ENCODE measurements around the gene DUSP8.

The DUSP8 gene

DNA sequence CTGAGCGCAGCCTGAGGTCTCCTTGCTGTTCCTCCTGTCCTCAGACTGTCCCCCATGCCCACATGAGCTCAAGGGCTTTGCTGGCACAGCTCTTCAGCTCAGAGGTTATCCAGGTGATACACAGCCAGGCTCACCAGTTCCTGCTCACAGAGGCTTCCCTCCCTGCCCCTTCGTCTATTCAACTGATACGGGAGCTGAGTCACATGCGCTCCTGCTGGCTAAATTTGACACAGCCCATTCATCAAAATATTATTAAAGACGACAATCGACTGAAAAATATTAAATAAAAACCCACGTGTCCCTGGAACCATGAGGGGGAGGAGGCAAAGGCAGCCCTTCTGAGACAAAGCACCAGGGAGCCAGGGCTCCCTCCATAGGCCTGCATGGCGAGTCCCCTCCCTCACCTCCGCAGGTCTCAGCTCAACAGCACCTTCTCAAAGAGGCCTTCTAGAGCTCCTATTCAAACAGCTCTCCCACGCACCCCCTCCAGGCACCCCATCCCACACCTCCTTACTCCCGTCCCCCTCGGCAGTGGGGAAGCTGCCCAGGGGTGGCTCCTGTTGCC, 40.5 kb downstream of the DUSP8 start:
- no peak overlapping the region for H3K27ac ChIP-seq
- TF ChIP-seq, protein P1, sequence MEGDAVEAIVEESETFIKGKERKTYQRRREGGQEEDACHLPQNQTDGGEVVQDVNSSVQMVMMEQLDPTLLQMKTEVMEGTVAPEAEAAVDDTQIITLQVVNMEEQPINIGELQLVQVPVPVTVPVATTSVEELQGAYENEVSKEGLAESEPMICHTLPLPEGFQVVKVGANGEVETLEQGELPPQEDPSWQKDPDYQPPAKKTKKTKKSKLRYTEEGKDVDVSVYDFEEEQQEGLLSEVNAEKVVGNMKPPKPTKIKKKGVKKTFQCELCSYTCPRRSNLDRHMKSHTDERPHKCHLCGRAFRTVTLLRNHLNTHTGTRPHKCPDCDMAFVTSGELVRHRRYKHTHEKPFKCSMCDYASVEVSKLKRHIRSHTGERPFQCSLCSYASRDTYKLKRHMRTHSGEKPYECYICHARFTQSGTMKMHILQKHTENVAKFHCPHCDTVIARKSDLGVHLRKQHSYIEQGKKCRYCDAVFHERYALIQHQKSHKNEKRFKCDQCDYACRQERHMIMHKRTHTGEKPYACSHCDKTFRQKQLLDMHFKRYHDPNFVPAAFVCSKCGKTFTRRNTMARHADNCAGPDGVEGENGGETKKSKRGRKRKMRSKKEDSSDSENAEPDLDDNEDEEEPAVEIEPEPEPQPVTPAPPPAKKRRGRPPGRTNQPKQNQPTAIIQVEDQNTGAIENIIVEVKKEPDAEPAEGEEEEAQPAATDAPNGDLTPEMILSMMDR (IDR thresholded peaks at IDR 0.05): no peak
- no peak for TF ChIP-seq ZFX (IDR thresholded peaks at IDR 0.05; ENCODE audit: borderline replicate concordance)

DNA sequence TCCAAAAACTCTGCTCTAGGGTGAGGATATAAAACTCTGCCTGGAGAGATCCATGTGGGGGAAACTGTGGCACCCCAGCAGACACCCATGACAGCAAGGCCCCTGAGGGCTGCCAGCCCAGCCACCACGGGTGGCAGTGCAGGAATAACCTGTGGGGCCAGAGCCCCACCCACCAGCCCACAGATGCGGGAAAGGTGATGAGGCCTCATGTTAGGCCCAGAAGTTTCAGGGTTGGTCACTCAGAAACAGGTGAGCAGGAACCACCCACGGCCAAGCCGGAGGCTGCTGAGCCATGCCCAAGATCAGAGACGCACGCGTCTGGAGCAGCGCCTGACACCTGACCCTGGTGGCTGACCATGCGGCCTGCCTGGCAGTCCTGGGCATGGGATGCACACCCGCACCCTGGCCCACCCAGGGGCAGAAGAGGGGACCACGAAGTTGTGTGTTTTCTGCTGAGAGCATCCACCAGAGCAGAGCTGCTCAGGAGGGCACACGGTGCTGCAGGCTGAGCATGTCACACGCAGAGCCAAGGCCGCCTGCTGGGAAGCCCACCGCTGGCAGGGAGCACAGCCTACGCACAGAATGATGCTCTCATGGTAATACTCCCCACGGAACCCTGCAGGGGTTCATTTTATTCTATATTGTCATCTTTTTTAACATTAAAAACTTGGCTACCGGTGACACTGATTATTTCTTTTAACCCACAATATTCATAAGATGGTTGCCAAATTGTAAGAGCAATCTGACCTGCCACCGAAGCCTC, 41.2 kb downstream of the DUSP8 start:
- H3K27ac ChIP-seq: no peak overlapping the region
- TF ChIP-seq, protein P1 (IDR thresholded peaks at IDR 0.05): no peak
- no peak for TF ChIP-seq ZFX (IDR thresholded peaks at IDR 0.05; ENCODE audit: borderline replicate concordance)

DNA sequence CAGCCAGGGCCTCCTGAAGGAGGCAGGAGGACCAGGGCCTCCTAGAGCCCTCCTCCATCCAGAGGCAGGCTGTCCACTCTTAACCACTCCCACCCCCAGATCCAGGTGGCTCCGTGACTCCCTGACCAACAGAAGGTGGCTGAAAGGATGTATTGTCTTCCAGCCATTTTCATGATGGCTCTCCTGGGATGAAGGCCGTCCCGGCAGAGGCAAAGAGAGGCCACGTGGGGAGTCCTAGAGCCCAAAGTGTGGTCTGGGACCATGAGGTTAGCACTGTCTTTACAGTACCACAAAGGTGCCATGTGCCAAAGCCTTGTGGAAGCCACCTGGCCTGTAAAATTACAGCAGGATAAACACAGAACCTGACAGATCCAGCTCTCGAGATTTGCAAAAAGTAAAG, 42.3 kb downstream of the DUSP8 start:
- H3K27ac ChIP-seq: no peak overlapping the region

DNA sequence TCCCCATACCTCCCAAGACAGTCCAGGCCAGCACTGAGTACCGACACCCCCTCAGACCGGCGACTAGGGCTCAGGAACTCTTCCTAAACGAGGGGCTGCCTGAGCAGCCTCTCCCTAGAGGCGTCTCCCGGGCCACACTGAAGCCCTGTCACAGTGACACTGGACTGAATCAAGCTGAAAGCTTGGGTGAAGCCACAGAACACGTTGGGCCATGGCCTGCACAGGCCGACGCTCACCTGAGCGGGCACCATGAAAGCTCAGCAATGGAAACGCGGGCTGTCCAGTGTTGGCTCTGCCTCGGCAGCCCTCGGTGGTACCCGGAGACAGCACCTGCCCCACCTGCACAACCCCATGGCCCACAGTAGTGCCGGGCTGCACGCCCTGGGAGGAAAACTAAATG, 42.8 kb downstream of the DUSP8 start:
- no peak for TF ChIP-seq ZFX (IDR thresholded peaks at IDR 0.05; ENCODE audit: borderline replicate concordance)
- TF ChIP-seq, protein P1 (IDR thresholded peaks at IDR 0.05): no peak
- H3K27ac ChIP-seq: no peak overlapping the region

More for the DNA sequence above, 42.3 kb downstream of the DUSP8 start:
- TF ChIP-seq, protein P1 (IDR thresholded peaks at IDR 0.05): no peak
- no peak for TF ChIP-seq ZFX (IDR thresholded peaks at IDR 0.05; ENCODE audit: borderline replicate concordance)

DNA sequence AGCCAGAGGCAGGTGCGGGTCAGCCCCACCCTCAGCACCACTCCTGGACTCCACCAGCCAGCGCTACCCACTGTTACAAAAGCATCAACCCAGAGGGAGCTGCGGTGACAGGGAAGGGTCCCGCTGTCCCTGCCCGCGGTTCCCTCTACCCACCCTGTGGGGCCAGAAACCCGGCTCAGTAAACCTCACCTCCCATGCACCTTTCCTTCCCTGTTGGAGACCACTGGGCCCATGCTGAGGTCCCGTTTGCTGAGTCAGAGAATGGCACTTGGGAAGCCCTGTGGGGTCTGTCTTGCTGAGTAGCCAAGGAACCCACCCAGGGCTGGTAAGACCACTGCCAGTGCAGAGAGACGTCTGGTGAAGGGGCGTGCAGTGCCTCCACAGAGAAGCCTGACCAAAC, 43.4 kb downstream of the DUSP8 start:
- no peak overlapping the region for H3K27ac ChIP-seq
- TF ChIP-seq, protein P1 (IDR thresholded peaks at IDR 0.05): no peak
- TF ChIP-seq ZFX (IDR thresholded peaks at IDR 0.05; ENCODE audit: borderline replicate concordance): no peak

DNA sequence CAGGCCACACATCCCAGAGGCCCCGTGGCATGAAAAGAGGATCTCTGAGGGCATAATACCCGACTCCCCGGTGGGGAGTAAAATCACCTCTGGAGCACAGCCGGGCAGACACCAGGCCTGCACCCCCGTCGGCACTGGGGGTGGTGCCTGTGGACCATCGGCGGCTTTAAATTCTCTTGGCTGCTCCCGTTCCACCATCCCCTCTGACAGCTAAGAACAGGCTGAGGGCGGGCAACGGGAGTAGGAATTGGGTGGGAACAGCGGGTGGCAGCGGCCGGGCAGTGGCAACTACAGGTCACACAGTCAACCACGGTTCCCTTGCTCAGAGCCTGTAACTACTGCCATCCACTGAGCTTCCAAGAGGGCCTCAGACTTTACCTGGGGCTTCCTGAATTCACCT, 45.3 kb downstream of the DUSP8 start:
- no peak overlapping the region for H3K27ac ChIP-seq
- no peak for TF ChIP-seq ZFX (IDR thresholded peaks at IDR 0.05; ENCODE audit: borderline replicate concordance)
- TF ChIP-seq, protein P1 (IDR thresholded peaks at IDR 0.05): no peak

DNA sequence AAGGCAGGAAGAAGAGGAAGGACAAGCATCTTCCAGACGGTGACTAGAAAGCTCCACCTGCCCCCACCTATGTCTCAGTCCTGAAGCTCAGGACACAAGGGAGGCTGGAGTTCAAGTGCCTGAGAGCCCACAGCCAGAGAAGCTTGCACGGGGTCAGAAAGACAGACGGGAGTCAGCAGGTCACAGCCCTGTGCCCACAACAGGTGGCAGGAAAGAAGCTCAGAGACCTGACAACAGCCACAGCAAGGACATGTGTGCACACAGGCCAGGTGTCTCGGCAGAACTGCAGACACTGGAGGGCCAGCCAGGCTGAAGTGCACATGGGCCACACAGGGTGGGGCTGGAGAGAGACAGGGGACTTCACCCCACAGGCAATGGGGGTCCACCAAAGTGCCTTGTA, 48.3 kb downstream of the DUSP8 start:
- H3K27ac ChIP-seq: no peak overlapping the region
- TF ChIP-seq, protein P1 (IDR thresholded peaks at IDR 0.05): no peak
- TF ChIP-seq ZFX (IDR thresholded peaks at IDR 0.05; ENCODE audit: borderline replicate concordance): no peak

All from 22Rv1 (cell line).